HepG2 (cell line): ENCODE data around the gene CBX5. TPM values are rescaled to one million over a fixed set of nuclear protein-coding genes. Genes with fewer than 3 reads are reported as not detected.

ENCODE experiments used
- ARID3A ChIP-seq: IDR thresholded peaks from 2 replicates; pipeline ENCODE4 v1.6.1; 2012; ENCODE audit warnings: low read depth, low read length, improper control_type of control experiment
- ATM ChIP-seq: fragments of 450-650 bp; IDR thresholded peaks from 2 replicates; pipeline ENCODE4 v1.7.1; 2017; ENCODE audit warnings: mild to moderate bottlenecking, borderline replicate concordance
- ELF1 ChIP-seq: sonication (generic); formaldehyde crosslinking; IDR thresholded peaks from 2 replicates; pipeline ENCODE4 v1.4.0; 2020; ENCODE audit warnings: missing genetic modification reagents
- GMEB1 ChIP-seq: sonication (generic); formaldehyde crosslinking; IDR thresholded peaks from 2 replicates; pipeline ENCODE4 v1.5.1; 2020; ENCODE audit warnings: missing genetic modification reagents, mild to moderate bottlenecking, borderline replicate concordance
- GMEB2 ChIP-seq: IDR thresholded peaks from 2 replicates; pipeline ENCODE4 v1.6.1; 2016; ENCODE audit warnings: missing biosample characterization, missing genetic modification reagents, low read depth
- MBD4 ChIP-seq: IDR thresholded peaks from 2 replicates; pipeline ENCODE4 v1.6.1; 2012; ENCODE audit warnings: low read length, inconsistent platforms, borderline replicate concordance
- RAD51 ChIP-seq: fragments of 450-650 bp; IDR thresholded peaks from 2 replicates; pipeline ENCODE4 v1.6.1; 2016; ENCODE audit warnings: borderline replicate concordance
- SNAPC4 ChIP-seq: sonication (generic); formaldehyde crosslinking; IDR thresholded peaks from 2 replicates; pipeline ENCODE4 v1.4.0; 2020; ENCODE audit warnings: mild to moderate bottlenecking, missing genetic modification reagents
- polyA plus RNA-seq, 8 experiments: library from polyadenylated mRNA; depleted of rRNA in 3 of 8; stranded (reverse) in 7 of 8; unstranded in 1 of 8; fragments of >200 nt; fragmentation: Illumina TruSeq in 4 of 8; extraction: Trizol in 4 of 8; gene quantifications; 2 replicates each; pipeline versions ENCODE4 v1.2.1 to v1.2.3, GENCODE V29; 2011 to 2016; ENCODE audit warnings: low read depth in 4 of 8, missing spikeins in 1 of 8, mixed read lengths in 1 of 8; ENCODE audit not compliant: insufficient read depth in 1 of 8
- total RNA-seq, 5 experiments: library from RNA; depleted of rRNA; stranded (reverse); fragments of >200 nt; fragmentation: Illumina TruSeq; extraction: Trizol; gene quantifications; 2 replicates each; pipeline ENCODE4 v1.2.3, GENCODE V29; 2016; ENCODE audit warnings: low read depth in 1 of 5

Gene CBX5
- total and polyA plus RNA-seq, 2 of the 13 experiments (the other 11 are each of a cell fraction or from before 2014, with no cell fraction given): 16.0 to 22.2 TPM

- TF ChIP-seq ARID3A (peak; percentile 50; the same call in 1 of the 2 replicates), RAD51 (0 out of 2 replicates have a peak, but pooled peaks have one; percentile 7), GMEB1 (no peak), ATM (no peak), MBD4 (peak; percentile 72; the same call in 1 of the 2 replicates), GMEB2 (no peak), SNAPC4 (no peak), ELF1 (CRISPR knock-in tag) (peak; percentile 43; the same call in 1 of the 2 replicates)
- TF ChIP-seq, all 625 proteins: peak for 54
Observed at GRCh38 chr12:54328595-54329337, 48.8 kb upstream of the CBX5 start (continued).
